Fibroblast of villous mesenchyme (primary cell): ENCODE results near the gene NDUFA13. TPM values are rescaled to one million over a fixed set of nuclear protein-coding genes. Genes with fewer than 3 reads are reported as not detected.

Experiments
- DNase-seq: peaks from one replicate; pipeline ENCODE4 v3.0.0-alpha.2; 2010; ENCODE audit warnings: low read depth
- H3K4me3 ChIP-seq: 2 replicates; pipeline ENCODE4 v1.5.1; 2011; ENCODE audit warnings: low read depth, mild to moderate bottlenecking, low read length
- total RNA-seq: library from RNA; depleted of rRNA; stranded (reverse); fragments of >200 nt; gene quantifications from 2 replicates; pipeline ENCODE4 v1.2.3, GENCODE V29; 2012
- TF ChIP-seq, protein P1 (sequence below): IDR thresholded peaks from 2 replicates; pipeline ENCODE4 v1.5.1; 2012; ENCODE audit warnings: low read depth, mild to moderate bottlenecking, low read length; ENCODE audit not compliant: insufficient read depth

Gene NDUFA13
- total RNA-seq, 1 donor = 199 TPM

GRCh38 chr19:19548915-19549759, 33.1 kb downstream of the NDUFA13 start:
- DNase-seq = no peak
- TF ChIP-seq, protein P1, sequence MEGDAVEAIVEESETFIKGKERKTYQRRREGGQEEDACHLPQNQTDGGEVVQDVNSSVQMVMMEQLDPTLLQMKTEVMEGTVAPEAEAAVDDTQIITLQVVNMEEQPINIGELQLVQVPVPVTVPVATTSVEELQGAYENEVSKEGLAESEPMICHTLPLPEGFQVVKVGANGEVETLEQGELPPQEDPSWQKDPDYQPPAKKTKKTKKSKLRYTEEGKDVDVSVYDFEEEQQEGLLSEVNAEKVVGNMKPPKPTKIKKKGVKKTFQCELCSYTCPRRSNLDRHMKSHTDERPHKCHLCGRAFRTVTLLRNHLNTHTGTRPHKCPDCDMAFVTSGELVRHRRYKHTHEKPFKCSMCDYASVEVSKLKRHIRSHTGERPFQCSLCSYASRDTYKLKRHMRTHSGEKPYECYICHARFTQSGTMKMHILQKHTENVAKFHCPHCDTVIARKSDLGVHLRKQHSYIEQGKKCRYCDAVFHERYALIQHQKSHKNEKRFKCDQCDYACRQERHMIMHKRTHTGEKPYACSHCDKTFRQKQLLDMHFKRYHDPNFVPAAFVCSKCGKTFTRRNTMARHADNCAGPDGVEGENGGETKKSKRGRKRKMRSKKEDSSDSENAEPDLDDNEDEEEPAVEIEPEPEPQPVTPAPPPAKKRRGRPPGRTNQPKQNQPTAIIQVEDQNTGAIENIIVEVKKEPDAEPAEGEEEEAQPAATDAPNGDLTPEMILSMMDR = no peak
- no peak overlapping the region for H3K4me3 ChIP-seq

- DNase-seq = no peak
- no peak overlapping the region for H3K4me3 ChIP-seq
- TF ChIP-seq, protein P1 = no peak
Measured at GRCh38 chr19:19549804-19550464, 33.9 kb downstream of the NDUFA13 start.

- no peak overlapping the region for H3K4me3 ChIP-seq
- no peak for DNase-seq
- TF ChIP-seq, protein P1 = no peak
Measured at GRCh38 chr19:19550485-19550929, 34.5 kb downstream of the NDUFA13 start.

DNA sequence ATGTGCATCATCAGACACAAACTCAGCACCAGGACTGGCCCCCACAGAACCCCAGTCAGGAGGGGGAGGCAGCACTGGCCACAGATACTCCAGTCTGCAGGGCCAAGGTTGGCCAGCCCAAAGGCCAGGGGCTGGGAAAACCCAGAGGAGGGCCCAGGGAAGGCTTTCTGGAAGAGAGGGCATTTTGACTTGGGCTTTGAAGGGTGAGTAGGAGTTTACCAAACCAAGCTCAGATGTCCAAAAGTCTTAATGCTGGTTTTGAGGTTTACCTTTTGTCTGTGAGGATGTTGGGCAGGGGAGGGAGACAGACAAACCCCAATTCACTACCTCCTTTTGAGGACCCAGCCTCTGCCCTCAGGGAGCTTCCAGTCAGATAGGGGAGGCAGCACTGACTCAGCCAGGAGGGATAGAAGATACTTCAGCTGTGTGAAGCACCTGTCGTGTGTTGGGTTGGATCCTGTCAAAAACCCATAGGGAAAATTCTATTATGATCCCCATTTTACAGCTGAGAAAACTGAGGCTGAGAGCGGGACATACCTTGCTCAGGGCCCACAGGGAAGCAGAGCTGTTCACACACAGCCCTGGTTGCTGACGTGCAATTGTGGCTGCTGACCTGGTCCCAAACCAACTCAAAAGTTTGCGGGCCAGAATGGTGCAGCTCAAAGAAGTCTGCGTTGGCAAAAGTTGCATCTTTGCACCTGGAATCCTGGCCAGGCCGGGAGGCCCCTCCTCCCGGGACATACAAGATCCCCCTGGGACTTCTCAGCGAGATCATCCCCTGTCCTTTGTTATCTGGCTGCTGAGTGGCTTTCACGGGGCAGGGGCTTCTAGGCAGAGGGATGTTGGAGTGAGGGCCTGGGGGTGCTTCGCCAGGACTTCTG, 35.2 kb downstream of the NDUFA13 start:
- no peak for DNase-seq
- TF ChIP-seq, protein P1 = no peak
- H3K4me3 ChIP-seq = no peak overlapping the region

GRCh38 chr19:19551853-19552192, 35.8 kb downstream of the NDUFA13 start:
- TF ChIP-seq, protein P1 = no peak
- DNase-seq = no peak
- H3K4me3 ChIP-seq = no peak overlapping the region

- H3K4me3 ChIP-seq = no peak overlapping the region
- no peak for DNase-seq
- TF ChIP-seq, protein P1 = peak; percentile 65
Measured at GRCh38 chr19:19552798-19553197, 36.8 kb downstream of the NDUFA13 start.
